ENCODE results near the gene RNF144B.

GRCh38 chr6:18500921-18501662 lies 113.9 kb downstream of the RNF144B start:
- no peak for TF ChIP-seq POLR2A (IDR thresholded peaks at IDR 0.05)
- no peak for TF ChIP-seq POLR2AphosphoS5 (IDR thresholded peaks at IDR 0.05)

All from spleen (tissue), 3 donors.